HEK293 (cell line): Measurements from ENCODE around the gene AGAP1.

Source experiments
- CTCF ChIA-PET: fragments of 350-600 bp; formaldehyde crosslinking; extraction: SDS; loops from one replicate; lab custom pipeline; 2021; ENCODE audit warnings: antibody characterized with exemption; lab: Yijun Ruan, JAX
- POLR2A ChIA-PET: fragments of 300-600 bp; formaldehyde crosslinking; extraction: SDS; loops from one replicate; lab custom pipeline; 2020; ENCODE audit warnings: antibody characterized with exemption, inconsistent platforms; lab: Yijun Ruan, JAX
- H3K27ac ChIP-seq: fragments of 200-500 bp; sonication (Bioruptor generic); 2 replicates; pipeline ENCODE4 v1.5.1; 2014; ENCODE audit warnings: low read depth, low read length, control low read depth, inconsistent platforms; ENCODE audit errors: extremely low read depth
- H3K36me3 ChIP-seq, 2 experiments: fragments of 200-500 bp in 1 of 2; sonication (Bioruptor generic) in 1 of 2; 1 replicate in 1 of 2; 2 replicates in 1 of 2; pipeline ENCODE4 v1.5.1; 2014 to 2017; ENCODE audit warnings: inconsistent platforms in 2 of 2, low read length in 2 of 2; ENCODE audit not compliant: control insufficient read depth in 2 of 2, insufficient read depth in 1 of 2
- H3K4me1 ChIP-seq: fragments of 200-500 bp; sonication (Bioruptor generic); 2 replicates; pipeline ENCODE4 v1.5.1; 2014; ENCODE audit warnings: mild to moderate bottlenecking, low read length, inconsistent platforms; ENCODE audit not compliant: control insufficient read depth, insufficient read depth
- H3K4me3 ChIP-seq: 2 replicates; pipeline ENCODE4 v1.5.1; 2011; ENCODE audit warnings: low read depth, mild to moderate bottlenecking, control low read depth, low read length, moderate library complexity
- H3K9me3 ChIP-seq: fragments of 200-500 bp; sonication (Bioruptor generic); 2 replicates; pipeline ENCODE4 v1.5.1; 2014; ENCODE audit warnings: low read depth, low read length, inconsistent platforms; ENCODE audit not compliant: control insufficient read depth, insufficient read depth
- HOXA7 ChIP-seq: sonication (generic); formaldehyde crosslinking; IDR thresholded peaks from 2 replicates; pipeline ENCODE4 v1.8.1; 2022; ENCODE audit warnings: missing genetic modification reagents, borderline replicate concordance
- YY2 ChIP-seq: fragments of 450-650 bp; formaldehyde crosslinking; IDR thresholded peaks from 2 replicates; pipeline ENCODE4 v1.5.1; 2016; ENCODE audit warnings: missing biosample characterization, missing genetic modification characterization
- ZBTB20 ChIP-seq: fragments of 450-650 bp; formaldehyde crosslinking; IDR thresholded peaks from 2 replicates; pipeline ENCODE4 v1.5.1; 2016; ENCODE audit warnings: missing biosample characterization, missing genetic modification characterization
- ZNF121 ChIP-seq: fragments of 450-650 bp; formaldehyde crosslinking; IDR thresholded peaks from 2 replicates; pipeline ENCODE4 v1.5.1; 2016; ENCODE audit warnings: missing biosample characterization, missing genetic modification characterization
- ZNF174 ChIP-seq: fragments of 450-650 bp; formaldehyde crosslinking; IDR thresholded peaks from 2 replicates; pipeline ENCODE4 v1.5.0; 2017; ENCODE audit warnings: missing biosample characterization, mild to moderate bottlenecking, missing genetic modification characterization
- ZNF354C ChIP-seq: fragments of 450-650 bp; formaldehyde crosslinking; IDR thresholded peaks from 2 replicates; pipeline ENCODE4 v1.5.1; 2016; ENCODE audit warnings: missing biosample characterization, missing genetic modification characterization, low read depth, borderline replicate concordance
- ZNF473 ChIP-seq: fragments of 450-650 bp; formaldehyde crosslinking; IDR thresholded peaks from 2 replicates; pipeline ENCODE4 v1.5.1; 2017; ENCODE audit warnings: missing biosample characterization, missing genetic modification characterization
- ZNF549 ChIP-seq: fragments of 450-650 bp; IDR thresholded peaks from 2 replicates; pipeline ENCODE4 v1.5.1; 2018; ENCODE audit warnings: missing biosample characterization, missing genetic modification characterization, mild to moderate bottlenecking, inconsistent platforms, moderate library complexity
- ZNF555 ChIP-seq: fragments of 450-650 bp; formaldehyde crosslinking; conservative IDR thresholded peaks from 2 replicates; pipeline ENCODE4 v1.5.1; 2017; ENCODE audit warnings: missing biosample characterization, mild to moderate bottlenecking, missing genetic modification characterization, inconsistent platforms
- ZNF571 ChIP-seq: fragments of 450-650 bp; formaldehyde crosslinking; IDR thresholded peaks from 2 replicates; pipeline ENCODE4 v1.5.0; 2017; ENCODE audit warnings: missing biosample characterization, missing genetic modification characterization
- ZNF585B ChIP-seq: fragments of 450-650 bp; formaldehyde crosslinking; IDR thresholded peaks from 2 replicates; pipeline ENCODE4 v1.5.1; 2016; ENCODE audit warnings: missing biosample characterization, missing genetic modification characterization
- ZNF624 ChIP-seq: fragments of 450-650 bp; formaldehyde crosslinking; IDR thresholded peaks from 2 replicates; pipeline ENCODE4 v1.5.1; 2017; ENCODE audit warnings: missing biosample characterization, missing genetic modification characterization
- ZNF677 ChIP-seq: fragments of 450-650 bp; IDR thresholded peaks from 2 replicates; pipeline ENCODE4 v1.5.0; 2018; ENCODE audit warnings: missing biosample characterization, mild to moderate bottlenecking, missing genetic modification characterization, moderate library complexity
- ZNF747 ChIP-seq: fragments of 450-650 bp; formaldehyde crosslinking; IDR thresholded peaks from 2 replicates; pipeline ENCODE4 v1.5.1; 2016; ENCODE audit warnings: missing biosample characterization, missing genetic modification characterization
- ZNF837 ChIP-seq: fragments of 450-650 bp; formaldehyde crosslinking; IDR thresholded peaks from 2 replicates; pipeline ENCODE4 v1.5.1; 2016; ENCODE audit warnings: missing biosample characterization, missing genetic modification characterization
- ZSCAN18 ChIP-seq: fragments of 450-650 bp; formaldehyde crosslinking; IDR thresholded peaks from 2 replicates; pipeline ENCODE4 v1.5.1; 2016; ENCODE audit warnings: missing biosample characterization, missing genetic modification characterization
- TF ChIP-seq, protein P1 (sequence below): fragments of 450-650 bp; formaldehyde crosslinking; IDR thresholded peaks from 2 replicates; pipeline ENCODE4 v1.5.1; 2016; ENCODE audit warnings: missing biosample characterization, missing genetic modification characterization
- TF ChIP-seq, protein P2 (sequence below): fragments of 450-650 bp; formaldehyde crosslinking; IDR thresholded peaks from 2 replicates; pipeline ENCODE4 v1.5.1; 2016; ENCODE audit warnings: missing biosample characterization, missing genetic modification characterization

Gene AGAP1

GRCh38 chr2:236170590-236171165, 676.8 kb downstream of the AGAP1 start (continued):
- TF ChIP-seq, protein P1, sequence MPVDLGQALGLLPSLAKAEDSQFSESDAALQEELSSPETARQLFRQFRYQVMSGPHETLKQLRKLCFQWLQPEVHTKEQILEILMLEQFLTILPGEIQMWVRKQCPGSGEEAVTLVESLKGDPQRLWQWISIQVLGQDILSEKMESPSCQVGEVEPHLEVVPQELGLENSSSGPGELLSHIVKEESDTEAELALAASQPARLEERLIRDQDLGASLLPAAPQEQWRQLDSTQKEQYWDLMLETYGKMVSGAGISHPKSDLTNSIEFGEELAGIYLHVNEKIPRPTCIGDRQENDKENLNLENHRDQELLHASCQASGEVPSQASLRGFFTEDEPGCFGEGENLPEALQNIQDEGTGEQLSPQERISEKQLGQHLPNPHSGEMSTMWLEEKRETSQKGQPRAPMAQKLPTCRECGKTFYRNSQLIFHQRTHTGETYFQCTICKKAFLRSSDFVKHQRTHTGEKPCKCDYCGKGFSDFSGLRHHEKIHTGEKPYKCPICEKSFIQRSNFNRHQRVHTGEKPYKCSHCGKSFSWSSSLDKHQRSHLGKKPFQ (tag by site-specific recombination), result no peak
- TF ChIP-seq, all 188 proteins: peak for 0

GRCh38 chr2:236171181-236171679, 677.4 kb downstream of the AGAP1 start:
- H3K9me3 ChIP-seq, result no peaks in the 10 kb centered on the region
- POLR2A ChIA-PET, result no interaction called here
- CTCF ChIA-PET, result interaction anchor here (1.5 to 2.2 kb wide), 3 partner anchors 10 to 405 kb away, joined by 5 to 13 read pairs (median 8); no protein-coding TSS in a partner anchor
- H3K27ac ChIP-seq, result no peak overlapping the region
- no peak overlapping the region for H3K4me3 ChIP-seq
- no peak for TF ChIP-seq YY2 (tag by site-specific recombination)
- no peak for TF ChIP-seq ZBTB20 (tag by site-specific recombination)
- TF ChIP-seq ZNF677 (tag by site-specific recombination), result no peak
- TF ChIP-seq ZNF624, result no peak
- TF ChIP-seq ZNF837 (tag by site-specific recombination), result no peak
- TF ChIP-seq HOXA7 (CRISPR knock-in tag), result no peak
- no peak for TF ChIP-seq ZNF549
- peaks cover 3% of the 10 kb centered on the region for H3K4me1 ChIP-seq
- peaks cover 0 to 11% of the 10 kb centered on the region in 2 experiments; a peak in 1 of 3 replicates for H3K36me3 ChIP-seq

DNA sequence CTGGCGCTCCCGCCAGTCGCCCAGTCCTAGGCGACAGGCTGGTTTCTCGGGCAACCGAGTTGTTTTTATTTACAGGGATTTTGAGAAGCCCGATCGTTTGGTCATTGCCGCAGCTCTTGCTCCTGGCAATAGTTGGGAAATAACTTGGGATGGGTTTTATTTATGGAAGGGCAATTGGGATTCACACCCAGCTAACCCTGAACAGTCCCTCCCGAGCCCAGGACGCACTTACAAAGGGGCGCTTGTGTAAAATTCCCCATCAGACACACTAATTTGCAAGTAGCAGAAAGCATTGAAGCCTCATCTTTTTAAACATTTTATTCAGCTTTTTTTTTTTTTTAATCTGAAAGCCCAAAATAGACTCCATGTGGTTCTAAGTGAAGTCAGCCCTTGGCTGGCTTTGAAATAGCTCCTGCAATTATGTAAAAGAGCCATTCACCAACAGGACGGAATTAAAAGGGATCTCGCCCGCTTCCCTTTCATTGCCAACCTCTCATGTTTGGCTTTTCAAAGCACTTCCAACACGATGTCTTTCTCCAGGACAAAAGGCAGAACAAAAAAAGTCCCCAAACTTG, 677.9 kb downstream of the AGAP1 start:
- no peak overlapping the region for H3K4me3 ChIP-seq
- CTCF ChIA-PET, result interaction anchor here (0.7 to 2.2 kb wide), 4 partner anchors 9 to 406 kb away, joined by 3 to 13 read pairs (median 6); no protein-coding TSS in a partner anchor
- peaks cover 3% of the 10 kb centered on the region for H3K4me1 ChIP-seq
- POLR2A ChIA-PET, result no interaction called here
- H3K36me3 ChIP-seq, result peaks cover 0 to 11% of the 10 kb centered on the region in 2 experiments; a peak in 1 of 3 replicates
- no peak overlapping the region for H3K27ac ChIP-seq
- H3K9me3 ChIP-seq, result no peaks in the 10 kb centered on the region
- TF ChIP-seq ZNF585B (tag by site-specific recombination) (no peak), ZNF354C (no peak), ZNF121 (no peak)

- H3K4me1 ChIP-seq, result peaks cover 3% of the 10 kb centered on the region
- no peak overlapping the region for H3K4me3 ChIP-seq
- H3K36me3 ChIP-seq, result peaks cover 0 to 11% of the 10 kb centered on the region in 2 experiments; a peak in 1 of 3 replicates
- CTCF ChIA-PET, result interaction anchor here (0.7 to 2.2 kb wide), 3 partner anchors 8 to 407 kb away, joined by 3 to 13 read pairs (median 8); no protein-coding TSS in a partner anchor
- H3K9me3 ChIP-seq, result no peaks in the 10 kb centered on the region
- TF ChIP-seq ZNF571 (tag by site-specific recombination) (no peak), ZNF555 (no peak), ZNF747 (tag by site-specific recombination) (no peak), ZNF174 (no peak), ZNF473 (tag by site-specific recombination) (no peak), ZSCAN18 (tag by site-specific recombination) (no peak)
- TF ChIP-seq, protein P2, sequence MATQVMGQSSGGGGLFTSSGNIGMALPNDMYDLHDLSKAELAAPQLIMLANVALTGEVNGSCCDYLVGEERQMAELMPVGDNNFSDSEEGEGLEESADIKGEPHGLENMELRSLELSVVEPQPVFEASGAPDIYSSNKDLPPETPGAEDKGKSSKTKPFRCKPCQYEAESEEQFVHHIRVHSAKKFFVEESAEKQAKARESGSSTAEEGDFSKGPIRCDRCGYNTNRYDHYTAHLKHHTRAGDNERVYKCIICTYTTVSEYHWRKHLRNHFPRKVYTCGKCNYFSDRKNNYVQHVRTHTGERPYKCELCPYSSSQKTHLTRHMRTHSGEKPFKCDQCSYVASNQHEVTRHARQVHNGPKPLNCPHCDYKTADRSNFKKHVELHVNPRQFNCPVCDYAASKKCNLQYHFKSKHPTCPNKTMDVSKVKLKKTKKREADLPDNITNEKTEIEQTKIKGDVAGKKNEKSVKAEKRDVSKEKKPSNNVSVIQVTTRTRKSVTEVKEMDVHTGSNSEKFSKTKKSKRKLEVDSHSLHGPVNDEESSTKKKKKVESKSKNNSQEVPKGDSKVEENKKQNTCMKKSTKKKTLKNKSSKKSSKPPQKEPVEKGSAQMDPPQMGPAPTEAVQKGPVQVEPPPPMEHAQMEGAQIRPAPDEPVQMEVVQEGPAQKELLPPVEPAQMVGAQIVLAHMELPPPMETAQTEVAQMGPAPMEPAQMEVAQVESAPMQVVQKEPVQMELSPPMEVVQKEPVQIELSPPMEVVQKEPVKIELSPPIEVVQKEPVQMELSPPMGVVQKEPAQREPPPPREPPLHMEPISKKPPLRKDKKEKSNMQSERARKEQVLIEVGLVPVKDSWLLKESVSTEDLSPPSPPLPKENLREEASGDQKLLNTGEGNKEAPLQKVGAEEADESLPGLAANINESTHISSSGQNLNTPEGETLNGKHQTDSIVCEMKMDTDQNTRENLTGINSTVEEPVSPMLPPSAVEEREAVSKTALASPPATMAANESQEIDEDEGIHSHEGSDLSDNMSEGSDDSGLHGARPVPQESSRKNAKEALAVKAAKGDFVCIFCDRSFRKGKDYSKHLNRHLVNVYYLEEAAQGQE (tag by site-specific recombination), result no peak
- H3K27ac ChIP-seq, result no peak overlapping the region
- POLR2A ChIA-PET, result no interaction called here
These were observed 678.6 kb downstream of the AGAP1 start for GRCh38 chr2:236172255-236173035.
